Body of pancreas (tissue), 4 donors: Measurements from ENCODE around the gene ACTN1.

Experiments used
- CTCF ChIP-seq, 7 experiments: fragments of 450-650 bp in 4 of 7; fragments of 200-600 bp in 3 of 7; sonication (generic) in 3 of 7; IDR thresholded peaks; one replicate each; pipeline ENCODE4 v1.5.1; 2016 to 2019; ENCODE audit warnings: antibody characterized with exemption in 7 of 7
- POLR2A ChIP-seq, 3 donors: fragments of 450-650 bp; IDR thresholded peaks; one replicate each; pipeline ENCODE4 v1.6.1; 2016; ENCODE audit warnings: antibody characterized with exemption in 3 of 3, mild to moderate bottlenecking in 2 of 3

- TF ChIP-seq CTCF (IDR thresholded peaks at IDR 0.05) (peak; percentile 83 to 96 (median 88)), POLR2A (IDR thresholded peaks at IDR 0.05) (no peak)
These were observed 135.5 kb downstream of the ACTN1 start for GRCh38 chr14:68843471-68844209.
